HG03139 (cell line): ENCODE data around the gene BBS4.
A peak's percentile ranks its signal among the peaks of the same experiment; 100 is the strongest.

Experiments
- ATAC-seq: cut with Tn5 transposase; IDR thresholded peaks from one replicate; pipeline ENCODE4 v1.9.1; 2021; ENCODE audit not compliant: unreplicated experiment

Gene BBS4

DNA sequence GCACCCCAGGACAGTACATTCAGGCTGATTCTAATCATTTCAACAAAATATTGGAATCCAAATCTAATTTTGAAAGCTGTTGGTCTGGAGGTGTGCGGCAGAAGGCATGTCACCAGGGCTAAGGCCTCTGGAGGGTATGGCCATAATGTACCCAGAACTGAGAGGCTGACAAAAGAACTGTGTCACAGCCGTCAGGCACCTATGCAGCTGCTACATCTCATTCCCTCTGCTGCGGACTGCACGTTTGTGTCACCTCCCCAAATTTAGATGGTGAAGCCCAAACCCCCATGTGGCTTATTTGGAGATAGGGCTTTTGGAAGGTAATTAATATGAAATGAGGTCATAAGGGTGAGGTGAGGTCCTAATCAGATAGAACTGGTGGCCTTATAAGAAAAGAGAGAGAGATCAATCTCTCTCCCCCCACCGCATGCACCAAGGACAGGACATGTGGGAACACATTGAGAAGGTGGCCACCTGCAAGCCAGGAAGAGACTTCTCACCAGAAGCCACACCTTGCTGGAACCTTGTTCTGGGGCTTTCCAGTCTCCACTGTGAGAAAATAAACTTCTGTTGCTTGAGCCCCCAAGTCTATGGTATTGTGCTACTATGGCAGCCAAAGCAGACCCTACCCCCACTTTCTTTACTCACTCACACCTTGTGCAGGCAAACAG lies 74.7 kb downstream of the BBS4 start:
- no peak for ATAC-seq

DNA sequence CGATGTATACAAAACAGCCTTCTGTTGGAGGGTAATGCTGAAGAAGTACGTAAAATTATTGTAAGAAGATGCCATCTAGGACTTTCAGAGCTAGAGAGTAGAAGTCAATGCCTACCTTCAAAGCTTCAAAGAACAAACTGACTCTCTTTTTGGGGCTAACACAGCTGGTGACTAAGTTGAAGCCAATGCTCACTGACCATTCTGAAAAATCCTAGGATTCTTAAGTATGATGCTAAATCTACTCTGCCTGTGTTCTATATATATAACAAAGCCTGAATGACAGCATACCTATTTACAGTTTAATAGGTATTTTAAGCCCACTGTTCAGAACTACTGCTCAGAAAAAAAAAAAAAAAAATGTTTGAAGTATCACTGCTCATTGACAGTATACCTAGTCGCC lies 78.6 kb downstream of the BBS4 start:
- no peak for ATAC-seq

DNA sequence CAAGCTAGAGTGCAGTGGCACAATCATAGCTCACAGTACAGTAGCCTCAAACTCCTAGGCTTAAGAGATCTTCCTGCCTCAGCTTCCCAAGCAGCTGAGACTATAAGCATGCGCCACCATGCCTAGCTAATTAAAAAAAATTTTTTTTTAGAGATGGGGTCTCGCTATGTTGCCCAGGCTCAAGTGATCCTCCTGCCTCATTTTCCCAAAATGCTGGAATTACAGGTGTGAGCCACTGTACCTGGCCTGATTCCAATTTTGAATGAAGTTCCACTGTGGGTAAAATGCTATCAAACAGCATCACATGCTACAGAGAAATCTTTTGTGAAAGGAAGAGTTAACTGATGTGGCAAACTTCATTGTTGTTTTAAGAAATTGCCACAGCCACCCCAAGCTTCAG lies 80.0 kb downstream of the BBS4 start:
- no peak for ATAC-seq

DNA sequence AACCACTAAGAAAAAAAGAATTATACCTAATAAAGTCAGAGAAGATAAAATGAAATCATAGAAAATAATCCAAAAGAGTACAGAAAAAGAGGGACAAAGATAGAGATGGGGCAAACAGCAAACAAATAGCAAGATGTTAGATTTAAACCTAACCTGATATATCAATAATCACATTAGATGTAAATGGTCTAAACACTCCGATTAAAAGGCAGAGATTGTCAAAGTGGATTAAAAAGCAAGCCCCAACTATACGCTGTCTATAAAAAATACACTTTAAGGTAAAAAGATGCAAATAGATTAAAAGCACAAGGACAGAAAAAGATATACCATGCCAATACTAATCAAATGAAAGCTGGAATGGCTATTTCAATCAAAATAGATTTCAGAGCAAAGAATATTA lies 80.8 kb downstream of the BBS4 start:
- no peak for ATAC-seq

DNA sequence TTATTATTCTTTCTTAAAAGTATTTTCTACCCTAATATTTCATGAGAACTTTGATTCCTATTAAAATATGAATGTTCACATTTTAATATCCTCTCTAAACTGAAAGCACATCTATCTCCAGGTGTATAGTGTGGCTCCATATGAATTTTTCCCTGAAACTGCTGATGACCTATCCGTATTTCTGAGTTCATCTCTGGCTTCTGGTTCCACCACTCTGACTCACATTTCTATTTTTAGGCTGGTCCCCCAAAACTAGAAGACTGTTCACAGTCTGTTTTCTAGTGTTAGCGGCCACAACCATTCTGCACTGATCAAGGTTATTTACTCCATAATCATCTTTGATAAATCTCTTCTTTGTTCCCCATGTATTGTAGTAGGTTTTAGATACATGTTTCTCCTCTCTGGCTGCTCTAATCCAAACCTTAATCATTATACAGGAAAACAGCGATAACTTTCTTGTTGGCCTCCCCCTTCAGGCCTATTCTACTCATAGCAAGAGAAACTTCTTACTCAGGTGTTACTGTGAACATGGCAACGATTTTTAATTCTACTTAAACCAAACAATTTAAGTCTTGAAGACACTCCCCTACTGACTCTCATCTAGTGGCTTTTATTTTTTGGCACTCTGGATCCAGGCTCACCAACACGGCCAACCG lies 84.8 kb downstream of the BBS4 start:
- ATAC-seq, result no peak

DNA sequence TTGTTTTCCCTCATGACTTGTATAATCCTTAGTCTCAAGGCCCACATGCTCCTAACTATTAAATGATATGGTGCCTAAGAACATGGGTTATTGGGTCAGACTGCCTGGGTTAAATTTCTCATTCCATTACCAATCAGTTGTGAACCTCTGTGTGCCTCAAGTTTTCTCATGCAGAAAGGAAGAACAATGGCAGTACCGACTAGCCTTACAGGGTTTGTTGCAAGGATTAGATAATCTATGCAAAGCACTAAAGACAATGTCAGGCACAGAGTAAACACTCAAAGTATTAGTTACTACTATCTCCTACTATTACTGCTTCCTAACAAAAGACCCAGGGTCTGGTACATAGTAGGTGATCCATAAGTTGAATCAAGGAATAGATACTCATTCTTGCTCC lies 85.3 kb downstream of the BBS4 start:
- ATAC-seq, result no peak

DNA sequence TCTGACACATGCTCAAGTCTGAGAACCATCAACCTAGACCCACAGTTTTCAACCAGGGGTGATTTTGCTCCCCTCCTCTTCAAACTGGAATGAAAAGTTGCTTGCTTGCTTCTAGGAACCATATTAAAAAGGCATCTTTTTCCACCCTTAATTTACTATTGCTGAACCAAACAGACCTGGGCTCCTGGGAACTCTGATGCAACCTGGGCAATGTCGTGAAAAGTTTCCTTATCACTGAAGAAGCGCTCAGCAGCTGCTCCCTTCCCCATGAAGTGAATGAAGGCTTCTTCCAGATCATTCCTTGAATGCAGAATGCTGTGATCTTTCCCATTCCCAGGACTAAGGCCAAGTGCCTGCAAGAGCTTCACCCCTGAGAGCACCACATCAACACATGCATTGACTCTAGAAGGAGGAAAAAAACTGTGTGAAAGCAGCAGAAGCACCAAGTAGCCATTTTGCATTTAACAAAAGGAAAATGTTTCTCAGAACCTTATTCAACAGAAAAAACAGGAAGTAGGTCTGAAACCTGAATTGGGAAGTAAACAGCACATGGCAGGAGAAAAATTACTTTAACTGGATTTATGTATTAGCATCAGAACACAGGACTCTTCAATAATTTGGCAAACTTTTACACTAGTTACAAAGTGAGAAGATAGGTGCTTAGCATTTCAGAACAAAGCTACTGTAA lies 88.8 kb downstream of the BBS4 start:
- no peak for ATAC-seq

DNA sequence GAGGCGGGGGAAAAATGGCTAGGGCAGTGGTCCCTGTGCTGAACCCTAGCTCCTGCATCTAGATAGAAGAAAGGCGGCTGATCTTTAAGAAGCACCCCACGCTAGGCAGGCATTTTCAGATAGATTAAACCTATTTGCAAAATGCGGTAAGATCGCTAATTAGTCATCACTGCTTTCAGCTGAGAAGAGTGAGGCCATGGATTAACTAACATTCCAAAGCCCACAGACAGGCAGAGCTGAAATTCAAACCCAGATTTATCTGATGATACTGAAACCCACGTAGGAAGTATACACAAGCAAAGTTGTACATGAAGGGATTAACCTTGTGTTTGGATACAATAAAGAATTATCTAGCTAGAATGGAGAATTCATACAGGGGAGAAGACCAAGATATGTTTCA lies 92.8 kb downstream of the BBS4 start:
- ATAC-seq, result no peak

DNA sequence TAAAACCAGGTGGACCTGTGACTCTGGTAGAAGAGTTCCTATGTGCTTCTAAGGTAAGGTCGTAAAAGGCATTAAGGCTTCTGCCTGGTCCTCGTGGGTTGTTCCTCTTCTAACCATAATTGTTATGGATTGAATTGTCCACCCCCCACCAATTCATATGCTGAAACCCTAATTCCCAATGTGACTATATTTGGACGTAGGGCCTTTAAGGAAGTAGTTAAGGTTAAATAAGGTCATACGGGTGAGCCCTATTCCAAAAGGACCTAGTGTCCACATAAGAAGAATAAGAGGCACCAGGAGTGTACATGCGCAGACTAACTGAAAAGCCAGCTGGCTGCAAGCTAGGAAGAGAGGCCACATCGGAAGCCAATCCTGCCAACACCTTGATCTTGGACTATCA lies 95.6 kb downstream of the BBS4 start:
- ATAC-seq, result no peak

DNA sequence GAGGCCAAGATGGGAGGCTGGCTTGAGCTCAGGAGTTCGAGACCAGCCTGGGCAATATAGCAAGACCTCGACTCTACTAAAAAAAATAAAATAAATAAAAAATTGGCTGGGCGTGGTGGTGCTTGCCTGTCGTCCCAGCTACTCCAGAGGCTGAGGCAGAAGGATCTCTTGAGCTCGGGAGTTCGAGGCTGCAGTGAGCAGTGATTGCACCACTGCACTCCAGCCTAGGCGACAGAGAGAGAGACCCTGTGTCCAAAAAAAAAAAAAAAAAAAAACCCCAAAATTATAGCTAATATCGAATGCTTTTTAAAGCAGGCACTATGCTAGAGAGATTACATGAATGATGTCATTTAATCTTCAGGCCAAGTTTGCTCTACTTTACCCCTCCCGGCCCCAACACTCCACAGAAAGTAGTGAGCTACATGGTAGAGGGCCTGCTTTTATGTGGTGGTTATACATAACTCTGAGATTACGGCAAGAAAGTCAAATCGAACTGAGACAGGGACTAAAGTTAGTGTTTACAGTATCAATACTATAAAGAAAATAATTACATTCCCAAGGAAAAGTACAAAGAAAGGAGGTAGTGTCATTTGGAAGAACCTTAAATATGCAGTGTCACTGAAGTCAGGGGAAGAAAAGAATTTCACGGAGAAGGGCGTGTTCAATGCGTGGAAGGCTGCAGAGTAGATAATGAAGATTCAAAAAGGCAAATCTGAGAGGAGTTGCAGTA lies 96.4 kb downstream of the BBS4 start:
- ATAC-seq, result no peak

DNA sequence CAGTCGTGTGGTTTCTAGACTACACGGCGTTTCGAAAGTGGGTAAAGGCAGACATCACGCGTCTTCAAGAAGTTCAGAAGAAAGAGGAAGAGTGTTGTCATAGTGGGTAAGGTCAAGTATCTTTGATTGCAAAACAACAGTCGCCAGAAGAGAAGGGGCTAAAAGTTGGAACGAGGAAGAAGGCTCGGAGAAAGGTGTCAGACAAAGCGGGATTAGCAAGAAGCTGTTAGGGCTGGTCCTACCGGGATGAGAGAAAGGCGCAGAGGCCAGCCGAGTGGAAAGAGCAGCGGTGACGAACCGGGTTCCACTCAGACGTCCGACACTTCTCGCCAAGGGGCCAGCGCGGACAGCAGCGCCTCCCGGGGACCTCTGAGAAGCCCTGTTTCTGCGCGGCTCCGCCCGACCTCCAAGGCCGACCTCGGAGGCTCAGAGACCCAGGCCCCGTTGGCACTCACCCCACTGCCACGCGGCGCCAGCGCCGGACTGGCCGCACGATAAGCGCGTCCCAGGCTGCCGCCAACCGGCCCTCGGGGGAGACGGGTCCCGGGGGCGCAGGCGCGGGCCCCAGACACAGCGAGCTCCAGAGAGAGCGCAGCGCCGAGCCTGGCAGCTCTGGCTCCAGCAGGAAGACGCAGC lies 97.1 kb downstream of the BBS4 start:
- peak; percentile 34 for ATAC-seq

DNA sequence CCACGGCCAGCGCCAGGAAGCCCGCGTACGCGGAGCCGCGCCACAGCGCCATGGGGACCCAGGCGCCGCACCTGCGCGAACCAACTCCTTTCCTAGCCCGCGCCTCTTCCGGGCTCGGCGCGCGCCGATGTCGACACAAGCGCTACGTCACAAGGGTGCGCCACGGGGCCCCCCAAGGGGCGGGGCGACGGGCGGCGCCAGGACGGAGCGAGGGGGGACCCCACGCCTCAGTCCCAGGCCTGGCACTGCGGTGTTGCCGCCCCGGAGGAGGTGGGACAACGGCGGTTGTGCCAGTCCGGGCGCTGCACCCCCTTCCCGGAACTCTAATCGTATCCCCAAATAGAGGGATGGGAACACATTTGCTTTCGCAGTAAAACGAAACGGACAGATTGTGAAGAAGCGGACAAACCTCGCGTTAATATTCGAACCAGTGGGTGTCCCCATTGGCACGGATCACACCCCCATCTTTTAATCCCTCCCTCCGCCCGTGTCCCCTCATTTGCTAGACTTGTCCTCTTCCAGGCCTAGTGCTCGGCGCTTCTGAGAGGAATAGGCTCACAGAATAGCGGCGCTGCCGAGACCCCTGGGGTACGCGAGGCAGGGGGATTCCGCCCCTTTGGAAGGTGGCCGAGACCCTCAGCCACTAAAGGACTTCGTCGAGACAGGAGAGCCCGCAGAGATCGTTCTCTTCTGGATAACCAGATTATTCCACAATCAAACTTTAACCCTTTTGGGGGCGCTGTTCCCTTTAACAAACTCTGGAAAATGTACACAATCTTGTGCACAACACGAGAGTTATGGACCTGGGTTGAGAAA lies 97.8 kb downstream of the BBS4 start, which contains the start of gene ADPGK:
TSS of gene ADPGK (minus strand) at position 119 of the 816 bp plus-strand sequence. CDS start at position 52, 67 bp downstream.
- peak; percentile 70 for ATAC-seq

DNA sequence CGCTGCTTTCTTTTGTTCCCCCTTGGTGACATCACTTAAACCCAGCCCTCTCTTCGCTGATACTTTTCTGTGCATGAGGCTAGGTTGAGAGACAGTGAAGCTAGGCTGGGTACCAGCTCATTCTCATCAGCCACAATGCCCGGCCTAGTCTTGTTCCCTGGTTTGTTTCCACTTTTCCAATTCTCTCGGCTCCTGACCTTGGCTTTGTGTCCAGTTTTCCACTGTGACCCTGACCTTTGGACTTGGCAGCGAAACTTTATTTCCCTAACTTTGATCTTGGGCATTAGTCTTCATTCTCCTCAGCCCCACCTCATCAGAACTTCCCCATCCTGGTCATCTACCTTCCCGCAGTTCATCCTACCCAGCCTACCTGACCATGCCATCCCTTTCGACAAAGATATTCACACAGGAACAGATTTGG lies 98.5 kb downstream of the BBS4 start:
- no peak for ATAC-seq

DNA sequence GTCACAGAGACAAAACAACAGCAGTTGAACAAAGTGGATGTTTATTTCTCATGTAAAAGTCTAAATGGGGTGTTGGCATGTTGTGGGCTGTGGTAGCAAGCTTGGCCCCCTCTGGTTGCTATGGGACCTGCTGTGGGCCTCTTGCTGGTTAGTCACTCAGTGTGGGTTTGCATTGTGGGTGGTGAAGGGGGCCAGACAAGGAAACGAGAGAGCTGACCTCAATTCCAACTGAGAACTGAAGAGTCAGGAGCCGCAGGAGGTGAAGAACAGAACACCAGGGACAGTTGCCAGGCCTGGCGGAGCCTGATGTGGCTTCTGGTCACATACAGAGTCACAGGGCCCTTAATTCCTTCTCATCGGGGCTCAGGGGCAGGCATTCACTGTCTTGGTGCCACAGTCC lies 99.4 kb downstream of the BBS4 start:
- no peak for ATAC-seq

DNA sequence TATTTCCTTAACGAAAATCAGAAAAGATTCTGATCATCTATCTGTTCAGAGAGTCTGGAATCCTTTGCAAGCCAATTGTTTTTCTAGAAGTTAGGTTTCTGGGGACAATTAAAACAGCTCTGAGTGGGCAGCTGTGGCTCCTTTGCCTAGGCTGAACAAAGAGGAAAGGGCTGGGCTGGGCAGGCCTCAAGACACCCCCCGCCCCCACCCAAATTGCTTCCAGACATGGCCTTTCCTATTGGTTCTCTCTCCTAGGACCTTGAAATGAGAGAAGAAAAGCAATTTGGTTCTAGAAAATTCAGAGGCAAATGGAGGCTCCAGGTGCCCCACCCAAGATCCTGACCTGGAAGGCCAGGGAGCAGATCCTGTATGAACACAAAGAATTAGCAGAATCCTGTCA lies 99.8 kb downstream of the BBS4 start:
- no peak for ATAC-seq

DNA sequence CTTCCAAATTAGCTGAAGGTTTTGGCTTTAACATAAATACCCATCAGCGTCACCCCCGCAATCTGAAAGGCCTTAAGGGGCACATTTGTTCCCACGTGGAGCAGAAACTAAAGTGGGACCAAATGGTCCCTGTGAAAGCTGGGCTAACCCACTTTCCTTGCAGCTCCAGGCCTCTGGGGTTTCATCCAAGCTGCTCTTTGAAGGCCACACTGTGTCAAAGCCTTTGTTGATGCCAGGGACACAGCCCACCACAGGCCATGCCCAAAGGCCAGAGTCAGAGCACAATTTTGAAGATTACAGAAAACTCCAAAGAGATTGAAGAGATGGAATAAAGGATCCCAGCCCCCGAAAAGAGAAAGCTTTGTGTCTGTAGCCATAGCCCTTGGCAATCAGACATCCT lies 100.2 kb downstream of the BBS4 start:
- no peak for ATAC-seq

DNA sequence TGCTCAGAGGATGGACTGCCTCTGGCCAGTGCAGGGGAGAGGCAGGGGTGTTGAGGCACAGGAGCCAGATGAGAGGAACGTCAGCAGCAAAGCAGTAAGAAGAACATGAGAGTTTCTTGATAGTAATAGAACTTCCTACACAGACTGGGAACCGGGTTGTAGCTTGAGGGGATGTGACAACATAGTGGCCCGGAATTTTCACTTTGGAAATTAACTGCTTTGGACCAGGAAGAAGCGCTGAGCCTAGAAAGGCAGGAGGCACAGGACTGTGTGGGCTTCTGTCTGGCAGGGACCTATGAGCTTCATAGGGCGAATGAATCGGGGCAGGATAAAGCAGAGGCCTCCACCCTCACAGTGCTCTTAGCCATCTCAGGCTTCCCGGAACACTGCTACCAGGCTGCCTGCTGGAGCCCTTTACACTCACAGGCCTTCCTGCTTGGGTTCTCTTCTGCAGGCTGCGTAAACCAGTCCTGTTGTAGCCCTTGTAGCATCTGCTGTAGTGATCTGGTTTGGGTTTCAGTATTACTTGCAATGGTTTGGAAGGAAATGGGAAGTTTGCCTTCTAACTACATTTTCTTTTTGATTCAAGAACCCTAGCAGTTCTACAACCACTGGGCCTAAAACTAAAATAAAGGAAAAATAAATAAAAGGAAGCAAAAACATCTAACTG lies 100.8 kb downstream of the BBS4 start:
- ATAC-seq, result no peak

DNA sequence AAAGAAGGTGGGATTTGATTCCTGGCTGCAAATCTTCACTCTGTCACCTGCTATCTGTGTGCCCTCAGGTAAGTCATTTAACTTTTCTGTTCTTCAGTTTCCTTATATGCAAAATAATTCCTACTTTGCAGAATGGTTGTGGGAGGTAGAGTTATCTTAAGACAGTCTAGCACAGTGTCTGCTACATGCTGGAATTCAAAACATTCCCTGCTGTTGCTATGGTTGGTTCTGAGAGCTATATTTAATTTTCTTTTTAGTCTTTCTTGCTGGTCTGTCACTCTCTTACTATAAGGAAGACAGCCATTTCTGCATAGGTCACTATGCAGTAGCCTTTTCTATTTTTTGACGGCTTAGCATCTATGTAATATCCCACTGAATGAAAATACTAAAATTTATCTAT lies 101.5 kb downstream of the BBS4 start:
- no peak for ATAC-seq
